G401 (cell line): ENCODE data around the gene GGA3. TPM values are rescaled to one million over a fixed set of nuclear protein-coding genes. Genes with fewer than 3 reads are reported as not detected.

Source experiments
- total RNA-seq: library from RNA; depleted of rRNA; stranded (reverse); fragments of >200 nt; shearing (Covaris generic); gene quantifications from 2 replicates; pipeline ENCODE4 v1.2.3, GENCODE V29; 2014; rRNA removed

GGA3 gene
- total RNA-seq, 1 experiment from 2014 or later: 25.4 TPM

Other genes starting within 250 kb of the GGA3 start
- 98.4 and 99.0 TPM in 2 replicates for gene MRPL58, start 248.9 kb downstream of the GGA3 start, total RNA-seq
- gene ATP5PD, start 214.6 kb downstream of the GGA3 start, total RNA-seq: 206 and 238 TPM in 2 replicates
- gene KCTD2, start 214.4 kb downstream of the GGA3 start, total RNA-seq: 26.8 and 27.8 TPM in 2 replicates
- 11.0 and 25.5 TPM in 2 replicates for gene SLC16A5, start 173.7 kb downstream of the GGA3 start, total RNA-seq
- 10.5 and 13.6 TPM in 2 replicates for gene ARMC7, start 151.6 kb downstream of the GGA3 start, total RNA-seq
- gene NT5C, start 129.9 kb downstream of the GGA3 start, total RNA-seq: 104 and 142 TPM in 2 replicates
- gene JPT1, start 107.1 kb downstream of the GGA3 start, total RNA-seq: 199 and 235 TPM in 2 replicates
- gene SUMO2, start 78.6 kb downstream of the GGA3 start, total RNA-seq: 142 and 183 TPM in 2 replicates
- 80.2 and 86.3 TPM in 2 replicates for gene NUP85, start 55.9 kb downstream of the GGA3 start, total RNA-seq
- gene MRPS7, start 273 bp upstream of the GGA3 start, total RNA-seq: 87.4 and 107 TPM in 2 replicates
- 12.1 and 15.1 TPM in 2 replicates for gene MIF4GD, start 9.6 kb upstream of the GGA3 start, total RNA-seq
- gene SLC25A19, start 27.8 kb upstream of the GGA3 start, total RNA-seq: 14.7 and 15.6 TPM in 2 replicates
- 176 and 195 TPM in 2 replicates for gene GRB2, start 144.1 kb upstream of the GGA3 start, total RNA-seq
- 50.3 and 53.2 TPM in 2 replicates for gene TMEM94, start 195.0 kb upstream of the GGA3 start, total RNA-seq